Stimulated activated memory B cell treated with anti-CD40 and anti-IgM and Interleukin-4, amounts not matched to agents 10 μg/mL and 1 μg/mL and 100 μg/mL, for 72 hours (primary cell): ENCODE measurements around the gene PRAF2.

Experiments used
- ATAC-seq: fragments of 150-1000 bp; cut with Tn5 transposase; 2 replicates; pipeline ENCODE4 v1.10.0; 2021
- H3K27ac Mint-ChIP-seq: one replicate; pipeline ENCODE4 v1.8.0; 2022; ENCODE audit warnings: mild to moderate bottlenecking, mixed read lengths
- H3K27me3 Mint-ChIP-seq: one replicate; pipeline ENCODE4 v1.8.0; 2022; ENCODE audit warnings: mixed read lengths
- H3K36me3 Mint-ChIP-seq: one replicate; pipeline ENCODE4 v1.8.0; 2022; ENCODE audit warnings: mixed read lengths
- H3K4me1 Mint-ChIP-seq: one replicate; pipeline ENCODE4 v1.8.0; 2022; ENCODE audit warnings: mixed read lengths
- H3K4me3 Mint-ChIP-seq: one replicate; pipeline ENCODE4 v1.8.0; 2022; ENCODE audit warnings: mild to moderate bottlenecking, moderate library complexity, mixed read lengths
- H3K9me3 Mint-ChIP-seq: one replicate; pipeline ENCODE4 v1.8.0; 2022; ENCODE audit warnings: mixed read lengths

PRAF2 gene, protein sequence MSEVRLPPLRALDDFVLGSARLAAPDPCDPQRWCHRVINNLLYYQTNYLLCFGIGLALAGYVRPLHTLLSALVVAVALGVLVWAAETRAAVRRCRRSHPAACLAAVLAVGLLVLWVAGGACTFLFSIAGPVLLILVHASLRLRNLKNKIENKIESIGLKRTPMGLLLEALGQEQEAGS

DNA sequence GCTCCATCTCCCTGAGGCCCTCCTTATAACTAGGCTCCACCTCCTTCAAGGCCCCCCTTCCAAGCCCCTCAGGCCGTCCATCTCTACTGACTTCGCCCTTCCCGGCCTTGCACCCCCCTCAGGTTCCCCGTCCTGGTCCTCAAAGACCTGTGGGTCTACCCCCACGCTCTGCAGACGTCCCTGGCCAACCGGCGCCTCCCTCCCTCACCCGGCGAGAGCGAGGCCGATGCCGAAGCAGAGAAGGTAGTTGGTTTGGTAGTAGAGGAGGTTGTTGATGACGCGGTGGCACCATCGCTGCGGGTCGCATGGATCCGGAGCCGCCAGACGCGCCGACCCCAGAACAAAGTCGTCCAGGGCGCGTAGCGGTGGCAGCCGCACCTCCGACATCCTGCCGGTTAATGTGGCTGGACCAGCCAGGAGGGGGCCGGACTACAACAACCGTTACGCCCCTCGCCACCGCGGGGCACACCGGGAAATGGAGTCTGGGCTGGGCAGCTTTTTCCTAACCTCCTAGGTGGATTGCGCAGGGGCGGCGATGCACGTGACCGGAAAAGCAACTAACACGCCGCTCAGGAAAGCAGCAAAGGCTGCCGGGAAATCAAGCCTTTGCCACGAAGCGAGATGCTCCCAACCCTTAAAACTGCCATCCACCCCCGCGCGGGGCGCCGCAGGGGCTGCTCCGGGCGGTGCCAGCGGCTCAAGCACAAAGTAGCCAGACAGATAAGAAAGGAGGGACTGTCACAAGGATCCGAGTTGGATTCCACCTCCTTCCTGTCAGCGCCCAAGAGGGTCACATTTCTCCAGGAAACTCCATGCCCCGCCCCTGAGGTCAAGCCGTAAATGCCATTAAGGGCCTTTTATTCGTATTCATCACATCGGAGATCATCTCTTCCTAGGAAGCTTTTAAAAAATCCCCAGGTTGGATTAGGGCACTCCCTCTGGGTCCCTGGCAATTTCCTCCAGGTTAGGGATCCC is at the start of gene PRAF2:
TSS of gene PRAF2 (minus strand) at position 402 of the 975 bp plus-strand sequence. CDS start at position 387, 15 bp downstream.
- H3K27me3 Mint-ChIP-seq, result no peaks in the 10 kb centered on the region
- H3K4me1 Mint-ChIP-seq, result peaks cover 24% of the 10 kb centered on the region
- H3K4me3 Mint-ChIP-seq, result peak within 1 kb of the TSS; percentile 86
- H3K9me3 Mint-ChIP-seq, result peaks cover 7% of the 10 kb centered on the region
- peaks cover 26% of the 10 kb centered on the region for H3K36me3 Mint-ChIP-seq
- peak; percentile 96 for ATAC-seq
- H3K27ac Mint-ChIP-seq, result peak within 1 kb of the TSS; percentile 55

DNA sequence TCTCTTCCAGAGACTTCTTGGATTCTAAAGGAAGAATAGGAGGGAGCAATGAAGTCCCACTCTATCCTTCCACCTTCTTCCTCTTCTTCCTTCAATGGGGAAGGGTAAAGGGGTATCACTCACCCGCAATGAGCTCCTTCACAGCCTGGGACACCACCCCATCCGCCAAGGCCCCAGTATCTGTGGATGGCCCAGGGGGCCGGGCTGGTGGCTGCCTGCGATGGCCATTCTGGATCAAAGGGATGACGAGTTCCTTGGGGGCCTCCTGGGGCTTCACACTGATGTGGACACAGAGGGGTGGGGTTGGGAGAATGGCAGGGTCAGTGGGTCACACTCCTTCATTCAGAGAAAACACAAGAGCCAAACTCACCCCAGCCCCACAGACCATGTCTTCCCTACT is 48.7 kb upstream of the PRAF2 start:
- ATAC-seq, result no peak
- no peaks in the 10 kb centered on the region for H3K9me3 Mint-ChIP-seq
- H3K36me3 Mint-ChIP-seq, result peaks cover 27% of the 10 kb centered on the region
- H3K4me3 Mint-ChIP-seq, result peak overlapping the region; percentile 94
- peak overlapping the region; percentile 97 for H3K27ac Mint-ChIP-seq
- H3K4me1 Mint-ChIP-seq, result peaks cover 29% of the 10 kb centered on the region
- H3K27me3 Mint-ChIP-seq, result no peaks in the 10 kb centered on the region

DNA sequence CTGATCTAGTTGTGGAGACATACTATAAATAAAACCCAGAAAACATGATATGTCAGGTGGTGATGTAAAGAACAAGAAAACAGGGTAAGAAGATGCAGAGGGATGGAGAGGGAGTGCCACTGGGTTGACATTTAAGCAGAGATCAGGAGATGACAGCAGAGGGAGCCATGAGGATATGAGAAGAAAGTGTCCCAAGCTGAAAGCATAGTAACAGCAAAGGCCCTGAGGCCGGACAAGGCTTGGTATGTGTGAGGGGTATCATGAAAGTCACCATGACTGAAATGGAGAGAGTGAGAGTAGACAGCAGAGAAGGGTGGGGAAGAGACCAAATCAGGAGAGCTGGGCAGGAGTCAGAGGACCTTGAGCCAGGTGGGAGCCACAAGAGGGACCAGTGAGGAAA is 46.3 kb upstream of the PRAF2 start:
- no peaks in the 10 kb centered on the region for H3K9me3 Mint-ChIP-seq
- H3K27ac Mint-ChIP-seq, result no peak overlapping the region
- H3K4me3 Mint-ChIP-seq, result no peak overlapping the region
- ATAC-seq, result no peak
- H3K4me1 Mint-ChIP-seq, result peaks cover 31% of the 10 kb centered on the region
- peaks cover 42% of the 10 kb centered on the region for H3K36me3 Mint-ChIP-seq
- H3K27me3 Mint-ChIP-seq, result no peaks in the 10 kb centered on the region

DNA sequence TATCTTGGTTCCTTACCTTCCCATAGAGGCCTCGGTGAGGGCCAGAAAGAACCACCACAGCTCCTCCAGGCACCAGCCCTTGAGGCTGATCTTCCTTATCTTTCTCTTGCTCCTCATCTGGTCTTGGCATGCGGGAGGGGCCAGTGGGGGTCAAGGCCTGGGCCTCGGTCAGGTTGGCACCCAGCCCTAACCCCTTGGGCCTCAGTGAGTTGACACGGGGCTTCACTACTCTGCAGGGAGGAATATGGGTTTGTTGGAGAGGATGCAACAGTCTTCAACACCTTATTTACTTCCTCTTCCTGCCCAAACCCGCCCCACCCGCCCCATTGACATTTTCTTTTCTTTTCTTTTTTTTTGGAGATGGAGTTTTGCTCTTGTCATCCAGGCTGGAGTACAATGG is 43.8 kb upstream of the PRAF2 start:
- Mint-ChIP-seq H3K4me1 (peaks cover 17% of the 10 kb centered on the region), H3K4me3 (no peak overlapping the region), H3K36me3 (peaks cover 37% of the 10 kb centered on the region), H3K27me3 (no peaks in the 10 kb centered on the region), H3K27ac (peak overlapping the region; percentile 3), H3K9me3 (no peaks in the 10 kb centered on the region)
- ATAC-seq, result no peak

DNA sequence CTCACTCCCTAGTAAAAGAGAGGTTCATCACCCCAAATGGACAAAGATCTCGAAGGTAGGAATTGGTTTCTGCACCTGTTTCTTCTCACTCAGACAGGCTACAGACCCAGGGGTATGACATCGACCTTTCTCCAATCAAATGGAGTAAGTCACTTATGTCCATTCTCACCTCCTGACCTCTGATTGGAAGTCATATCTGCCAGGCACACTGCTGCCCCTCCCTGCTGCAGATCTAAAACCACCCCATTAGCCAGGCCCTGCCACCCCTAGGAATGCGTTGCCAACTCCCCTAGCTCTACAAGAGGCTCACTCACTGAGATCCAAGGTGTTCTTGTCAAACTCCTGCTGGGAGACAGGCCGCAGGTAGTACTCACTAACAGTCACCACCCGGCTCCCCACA is 42.9 kb upstream of the PRAF2 start:
- no peak for ATAC-seq
- Mint-ChIP-seq H3K4me1 (peaks cover 8% of the 10 kb centered on the region), H3K9me3 (no peaks in the 10 kb centered on the region), H3K27me3 (no peaks in the 10 kb centered on the region), H3K36me3 (peaks cover 39% of the 10 kb centered on the region), H3K4me3 (no peak overlapping the region), H3K27ac (peak overlapping the region; percentile 3)

DNA sequence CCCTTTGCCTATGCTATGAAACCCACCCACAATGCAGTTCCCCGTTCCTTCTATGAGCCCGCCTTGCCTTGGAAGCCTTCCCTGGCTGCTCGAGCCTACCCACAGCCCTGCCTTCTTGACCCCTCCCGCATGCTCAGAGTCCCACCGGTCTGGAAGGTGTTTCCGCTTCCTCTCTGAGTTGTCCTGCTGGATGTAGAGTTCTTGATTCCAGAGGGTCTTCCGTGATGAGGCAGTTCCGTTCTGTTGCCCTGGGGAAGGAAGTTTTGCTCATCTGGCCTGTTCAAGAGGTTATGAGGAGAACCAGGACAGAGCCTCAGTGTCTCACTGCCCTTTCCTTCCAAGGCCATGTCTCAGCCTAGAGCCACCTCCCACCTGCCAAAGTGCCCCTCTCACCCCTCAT is 42.3 kb upstream of the PRAF2 start:
- no peak overlapping the region for H3K4me3 Mint-ChIP-seq
- no peaks in the 10 kb centered on the region for H3K27me3 Mint-ChIP-seq
- H3K9me3 Mint-ChIP-seq, result no peaks in the 10 kb centered on the region
- no peak for ATAC-seq
- H3K4me1 Mint-ChIP-seq, result peaks cover 6% of the 10 kb centered on the region
- no peak overlapping the region for H3K27ac Mint-ChIP-seq
- H3K36me3 Mint-ChIP-seq, result peaks cover 35% of the 10 kb centered on the region

DNA sequence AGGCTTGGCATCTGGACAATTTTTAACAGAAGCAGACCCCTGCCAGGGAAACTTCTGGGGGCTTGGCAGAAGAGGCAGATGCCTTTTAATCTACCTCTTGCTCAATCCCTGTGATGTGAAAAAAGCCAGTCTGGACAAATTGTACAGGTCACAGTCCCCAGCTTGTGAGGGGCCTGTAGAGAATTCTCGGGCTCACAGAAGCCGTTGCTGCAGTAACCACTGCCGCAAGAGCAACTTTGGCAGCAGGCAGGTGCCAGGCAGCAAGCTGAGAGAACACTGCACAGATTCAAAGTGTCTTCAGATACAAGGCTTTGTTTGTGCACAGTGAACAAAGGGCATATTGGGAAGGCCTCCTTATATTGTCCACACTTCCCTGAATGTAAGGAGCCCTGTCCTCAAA is 38.0 kb upstream of the PRAF2 start:
- H3K9me3 Mint-ChIP-seq, result no peaks in the 10 kb centered on the region
- H3K4me3 Mint-ChIP-seq, result no peak overlapping the region
- no peaks in the 10 kb centered on the region for H3K27me3 Mint-ChIP-seq
- H3K27ac Mint-ChIP-seq, result no peak overlapping the region
- H3K36me3 Mint-ChIP-seq, result peaks cover 28% of the 10 kb centered on the region
- no peak for ATAC-seq
- H3K4me1 Mint-ChIP-seq, result no peaks in the 10 kb centered on the region

DNA sequence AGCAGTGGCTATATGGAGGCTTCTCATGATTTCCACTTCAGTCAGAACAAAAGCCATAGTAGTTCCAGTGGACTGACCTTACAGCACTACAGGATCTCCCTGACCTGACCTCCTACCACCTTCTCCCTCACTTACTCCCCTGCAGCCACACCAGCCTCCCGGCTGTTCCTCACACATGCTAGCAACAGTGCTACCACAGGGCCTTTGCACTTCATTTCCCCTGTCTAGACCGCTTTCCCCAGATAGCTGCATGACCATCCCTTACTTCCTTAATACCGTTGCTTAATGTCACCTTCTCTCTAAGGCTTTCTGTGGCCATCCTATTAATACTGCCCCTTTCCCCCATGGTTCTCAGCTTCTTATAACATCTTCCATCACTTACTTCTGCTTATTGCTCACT is 36.6 kb upstream of the PRAF2 start:
- Mint-ChIP-seq H3K36me3 (peaks cover 15% of the 10 kb centered on the region), H3K4me1 (no peaks in the 10 kb centered on the region)

DNA sequence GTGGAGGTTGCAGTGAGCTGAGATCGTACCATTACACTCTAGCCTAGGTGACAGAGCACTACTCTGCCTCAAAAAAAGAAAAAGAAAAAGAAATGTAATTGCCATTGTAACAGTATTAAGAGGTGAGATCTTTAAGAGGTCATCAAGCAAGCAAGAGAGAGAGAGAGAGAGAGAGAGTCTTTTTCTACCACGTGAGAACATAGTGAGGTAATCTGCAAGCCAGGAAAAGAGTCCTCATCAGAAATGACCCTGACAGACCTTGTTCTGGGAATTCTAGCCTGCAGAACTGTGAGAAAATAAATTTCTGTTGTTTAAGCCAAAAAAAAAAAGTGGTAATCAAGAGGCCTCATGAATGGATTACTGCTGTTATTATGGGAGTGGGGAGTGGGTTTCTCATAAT is 34.8 kb upstream of the PRAF2 start:
- Mint-ChIP-seq H3K27me3 (no peaks in the 10 kb centered on the region), H3K36me3 (peaks cover 15% of the 10 kb centered on the region), H3K9me3 (no peaks in the 10 kb centered on the region), H3K4me1 (no peaks in the 10 kb centered on the region), H3K4me3 (no peak overlapping the region), H3K27ac (no peak overlapping the region)
- no peak for ATAC-seq

More for the DNA sequence above, 36.6 kb upstream of the PRAF2 start:
- Mint-ChIP-seq H3K9me3 (no peaks in the 10 kb centered on the region), H3K27me3 (no peaks in the 10 kb centered on the region), H3K27ac (no peak overlapping the region), H3K4me3 (no peak overlapping the region)
- no peak for ATAC-seq

DNA sequence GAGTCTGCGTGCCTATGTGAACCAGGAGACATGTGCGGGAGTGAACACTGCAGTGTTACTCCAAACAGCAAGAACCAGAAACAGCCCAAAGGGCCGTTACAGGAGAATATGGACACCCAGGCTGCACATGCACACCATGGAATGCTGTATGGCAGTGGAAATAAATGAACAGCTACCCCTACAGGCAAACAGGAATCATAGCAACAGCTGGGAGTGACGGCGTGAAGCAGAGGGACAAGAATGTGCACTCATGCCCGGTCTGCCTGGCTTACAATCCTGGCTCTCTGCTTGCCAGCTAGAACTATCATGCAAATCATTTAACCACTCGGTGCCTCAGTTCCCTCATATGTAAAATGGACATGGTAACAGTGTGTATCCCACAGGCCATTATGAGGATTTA is 33.1 kb upstream of the PRAF2 start:
- ATAC-seq, result no peak
- no peaks in the 10 kb centered on the region for H3K27me3 Mint-ChIP-seq
- H3K4me1 Mint-ChIP-seq, result peaks cover under 1% of the 10 kb centered on the region
- H3K27ac Mint-ChIP-seq, result no peak overlapping the region
- H3K36me3 Mint-ChIP-seq, result peaks cover 9% of the 10 kb centered on the region
- no peak overlapping the region for H3K4me3 Mint-ChIP-seq
- no peaks in the 10 kb centered on the region for H3K9me3 Mint-ChIP-seq

DNA sequence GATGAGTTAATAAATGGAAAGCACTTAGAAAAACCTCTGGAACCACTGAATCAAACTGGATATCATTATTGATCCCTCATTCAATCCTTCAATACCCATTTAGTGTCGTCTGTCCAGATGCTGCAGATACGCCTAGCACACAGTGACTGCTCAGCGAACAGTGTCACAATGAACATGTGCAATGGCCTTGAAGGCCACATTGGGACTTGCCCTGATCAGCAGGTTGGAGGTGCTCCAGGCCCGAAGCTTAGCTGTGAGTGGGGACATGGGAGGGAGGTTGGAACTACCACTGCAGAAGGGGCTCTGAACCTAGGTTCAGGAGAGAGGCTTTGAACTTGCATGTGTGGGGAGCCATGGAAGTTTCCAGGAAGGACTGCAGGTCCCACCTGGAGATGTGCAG is 32.5 kb upstream of the PRAF2 start:
- Mint-ChIP-seq H3K36me3 (peaks cover 9% of the 10 kb centered on the region), H3K4me1 (peaks cover 7% of the 10 kb centered on the region), H3K27ac (no peak overlapping the region)

DNA sequence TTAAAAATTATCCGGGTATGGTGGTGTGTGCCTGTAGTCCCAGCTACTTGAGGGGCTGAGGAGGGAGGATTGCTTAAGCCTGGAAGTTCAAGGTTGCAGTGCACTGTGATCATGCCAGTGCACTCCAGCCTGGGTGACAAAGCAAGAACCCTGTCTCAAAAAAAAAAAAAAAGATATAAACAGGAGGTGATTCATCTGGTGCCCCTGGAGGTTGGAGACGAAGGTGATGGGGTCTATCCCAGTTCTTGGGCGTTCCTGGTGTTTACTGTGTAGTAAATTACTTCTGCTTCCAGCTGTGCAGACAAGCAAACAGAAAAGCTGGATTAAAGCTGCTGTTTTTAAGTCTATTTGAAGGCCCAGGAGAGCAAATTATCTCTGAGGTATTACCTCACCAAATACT is 29.8 kb upstream of the PRAF2 start:
- Mint-ChIP-seq H3K27me3 (no peaks in the 10 kb centered on the region), H3K4me3 (no peak overlapping the region), H3K27ac (no peak overlapping the region), H3K9me3 (no peaks in the 10 kb centered on the region), H3K4me1 (peaks cover 8% of the 10 kb centered on the region), H3K36me3 (no peaks in the 10 kb centered on the region)
- ATAC-seq, result no peak

More for the DNA sequence above, 32.5 kb upstream of the PRAF2 start:
- no peak for ATAC-seq
- Mint-ChIP-seq H3K9me3 (no peaks in the 10 kb centered on the region), H3K4me3 (no peak overlapping the region), H3K27me3 (no peaks in the 10 kb centered on the region)

DNA sequence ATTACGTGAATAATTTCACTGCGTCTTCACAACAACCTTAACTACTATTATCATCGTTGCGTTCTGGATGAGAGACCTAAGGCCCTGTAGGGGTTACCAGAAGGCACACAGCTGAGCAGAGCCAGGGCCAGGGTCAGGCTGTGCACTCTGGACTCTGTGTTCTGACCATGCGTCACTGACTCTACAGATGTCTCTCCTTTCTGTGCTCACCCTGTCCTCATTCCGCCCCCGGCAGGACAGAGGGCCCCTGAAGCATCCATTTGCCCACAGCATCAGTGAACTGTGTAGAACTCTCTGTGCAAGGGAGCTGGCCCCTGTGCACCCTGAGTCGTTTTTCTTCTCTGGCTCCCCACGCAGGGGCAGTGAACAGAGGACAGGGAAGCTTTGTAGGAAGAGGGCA is 28.4 kb upstream of the PRAF2 start:
- H3K27me3 Mint-ChIP-seq, result no peaks in the 10 kb centered on the region
- peak overlapping the region; percentile 77 for H3K27ac Mint-ChIP-seq
- no peaks in the 10 kb centered on the region for H3K9me3 Mint-ChIP-seq
- H3K4me3 Mint-ChIP-seq, result peak overlapping the region; percentile 82
- H3K4me1 Mint-ChIP-seq, result peaks cover 8% of the 10 kb centered on the region
- H3K36me3 Mint-ChIP-seq, result no peaks in the 10 kb centered on the region
- no peak for ATAC-seq

DNA sequence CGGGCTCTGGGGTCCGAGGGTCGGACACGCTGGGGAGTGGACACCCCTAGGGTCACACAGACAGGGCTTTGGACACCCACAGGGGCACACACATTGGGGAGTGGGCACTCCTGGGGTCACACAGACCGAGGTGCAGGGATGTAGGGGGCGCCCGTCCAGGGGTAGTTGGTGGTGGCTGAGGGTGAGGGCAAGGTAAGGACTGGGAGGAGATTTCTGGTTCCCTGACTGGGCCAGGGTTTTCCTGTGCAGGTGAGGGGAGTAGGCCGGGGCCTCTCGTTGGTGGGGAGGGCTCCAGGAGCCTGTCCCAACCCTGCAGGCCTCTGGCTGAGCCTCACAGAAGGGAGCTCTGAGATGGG is 27.8 kb upstream of the PRAF2 start:
- Mint-ChIP-seq H3K27ac (peak overlapping the region; percentile 77), H3K27me3 (no peaks in the 10 kb centered on the region), H3K4me3 (peak overlapping the region; percentile 82), H3K4me1 (peaks cover 8% of the 10 kb centered on the region), H3K36me3 (no peaks in the 10 kb centered on the region), H3K9me3 (no peaks in the 10 kb centered on the region)
- peak; percentile 3 for ATAC-seq

DNA sequence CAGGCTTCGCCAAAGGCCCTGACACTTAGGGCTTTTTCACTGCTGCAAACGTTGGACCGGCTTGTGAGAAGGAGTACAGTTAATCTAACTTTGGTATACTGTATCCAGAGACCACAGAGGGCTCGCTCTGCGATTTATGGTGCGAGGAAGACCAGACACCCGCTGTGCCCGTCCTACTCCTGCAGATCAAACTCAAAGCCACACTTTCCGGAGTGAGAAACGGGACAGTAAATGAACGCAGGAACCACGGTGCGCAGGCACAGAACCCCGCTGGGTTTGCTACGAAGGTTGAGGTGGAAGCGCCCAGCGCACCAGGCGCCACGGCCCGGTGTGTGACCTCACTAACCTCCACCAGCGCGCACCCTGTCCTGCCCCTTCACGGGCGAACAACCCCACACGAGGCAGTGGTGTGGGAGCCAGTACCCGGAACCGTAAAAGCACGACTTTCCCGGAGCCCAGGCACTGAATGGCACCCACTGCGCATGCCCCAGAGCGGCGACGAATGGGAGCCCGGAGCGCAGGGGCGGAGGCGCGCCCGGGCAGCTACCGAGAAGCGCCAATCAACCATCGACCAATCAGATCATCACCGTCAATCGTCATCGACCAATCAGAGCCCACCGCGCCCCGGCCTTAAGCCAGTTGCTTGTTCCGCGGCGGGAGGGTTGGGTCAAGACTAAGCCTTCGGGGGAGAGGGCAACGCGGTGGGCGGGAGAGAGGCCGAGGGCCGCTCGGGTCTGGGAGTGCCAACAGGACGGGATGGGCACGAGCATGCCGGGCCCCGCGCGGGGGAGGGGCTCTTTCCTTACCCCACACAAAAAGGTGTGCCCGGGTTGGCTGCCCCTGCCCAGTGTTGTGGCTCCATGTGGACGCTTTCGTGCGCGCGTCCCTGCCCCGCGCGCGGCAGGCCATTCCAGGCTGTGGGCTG is 27.2 kb upstream of the PRAF2 start:
- ATAC-seq, result peak; percentile 98
- peaks cover 8% of the 10 kb centered on the region for H3K4me1 Mint-ChIP-seq
- peak overlapping the region; percentile 82 for H3K4me3 Mint-ChIP-seq
- H3K36me3 Mint-ChIP-seq, result no peaks in the 10 kb centered on the region
- peak overlapping the region; percentile 77 for H3K27ac Mint-ChIP-seq
- H3K27me3 Mint-ChIP-seq, result no peaks in the 10 kb centered on the region
- H3K9me3 Mint-ChIP-seq, result no peaks in the 10 kb centered on the region
